ENCODE measurements around the gene FAM32A.
A peak's percentile ranks its signal among the peaks of the same experiment; 100 is the strongest.
"Not testable (repeated sequence)": the region's sequence is repeated elsewhere in the genome, so short reads cannot be mapped to it uniquely, and the experiment has no call there.

FAM32A gene

GRCh38 chr19:16164222-16164890, 20.9 kb upstream of the FAM32A start:
- DNase-seq (ENCODE audit: low read depth in 3 of 3), result no peak

- no peak for DNase-seq (ENCODE audit: low read depth in 3 of 3)
Measured at GRCh38 chr19:16166417-16166816, 18.8 kb upstream of the FAM32A start.

DNA sequence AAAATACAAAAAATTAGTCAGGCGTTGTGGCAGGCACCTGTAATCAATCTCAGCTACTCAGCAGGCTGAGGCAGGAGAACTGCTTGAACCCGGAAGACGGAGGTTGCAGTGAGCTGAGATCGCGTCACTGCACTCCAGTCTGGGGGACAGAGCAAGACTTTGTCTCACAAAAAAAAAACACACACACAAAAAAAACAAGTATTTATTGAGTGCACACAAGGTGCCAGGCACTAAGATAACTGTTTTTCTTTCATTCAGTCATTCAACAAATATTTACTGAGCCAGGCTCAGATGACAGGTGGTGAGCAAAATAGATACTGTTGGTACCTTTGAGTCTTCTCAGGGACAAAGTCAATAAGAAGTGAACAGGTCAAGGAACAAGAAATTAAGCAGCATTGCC, 18.2 kb upstream of the FAM32A start:
- DNase-seq (ENCODE audit: low read depth in 3 of 3), result no peak

DNA sequence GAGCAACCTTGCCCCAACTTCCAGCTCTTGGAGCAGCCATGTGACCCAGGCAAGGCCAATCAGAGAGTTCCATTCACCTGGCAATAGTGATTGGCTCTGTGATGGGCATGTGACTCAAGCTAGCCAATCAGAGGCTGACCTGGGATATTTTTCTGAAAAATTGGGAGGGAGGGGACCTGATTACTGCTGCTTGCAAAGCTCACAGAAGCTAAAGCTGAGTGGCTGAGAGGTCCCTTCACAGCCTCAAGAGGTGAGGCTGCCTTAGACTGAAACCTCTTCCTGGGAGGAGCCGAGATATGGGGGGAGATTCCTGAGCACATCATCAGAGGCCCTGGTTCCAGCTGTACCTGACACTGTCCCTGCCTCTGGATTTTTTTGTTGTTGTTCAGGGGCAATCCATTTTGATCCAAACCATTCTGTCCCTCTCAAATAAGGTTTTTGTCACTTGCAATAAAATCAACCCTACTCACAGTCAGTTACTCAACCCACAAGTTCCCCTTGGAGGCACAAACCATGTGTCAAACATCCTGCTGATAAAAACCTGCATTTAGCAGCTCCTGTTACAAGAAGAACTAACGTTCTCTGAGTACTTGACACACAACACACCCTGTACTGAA, 16.6 kb upstream of the FAM32A start:
- DNase-seq (ENCODE audit: low read depth in 3 of 3), result no peak

GRCh38 chr19:16170134-16170533, 15.1 kb upstream of the FAM32A start:
- no peak for DNase-seq (ENCODE audit: low read depth in 3 of 3)

- no peak for DNase-seq (ENCODE audit: low read depth in 3 of 3)
Measured at GRCh38 chr19:16175954-16176353, 9.3 kb upstream of the FAM32A start.

- DNase-seq (ENCODE audit: low read depth in 3 of 3), result not testable (repeated sequence)
Measured at GRCh38 chr19:16178866-16179265, 6.3 kb upstream of the FAM32A start.

DNA sequence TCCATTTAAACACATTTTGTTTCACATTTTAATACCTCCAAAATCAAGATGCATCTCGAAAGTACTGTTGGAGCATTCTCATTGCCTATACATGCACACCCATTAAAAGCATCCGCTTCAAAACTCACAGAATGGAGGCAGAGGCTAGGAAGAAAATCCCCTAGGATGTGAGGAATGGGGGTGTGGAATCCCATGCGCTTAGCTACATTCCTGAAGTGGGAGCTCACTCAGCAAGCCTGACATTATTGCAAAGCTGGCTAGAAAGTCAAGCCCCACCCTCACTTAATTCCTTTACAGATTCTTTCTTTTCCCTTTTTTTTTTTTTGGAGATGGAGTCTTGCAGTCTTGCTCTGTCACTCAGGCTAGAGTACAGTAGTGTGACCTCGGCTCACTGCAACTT, 4.6 kb upstream of the FAM32A start:
- no peak for DNase-seq (ENCODE audit: low read depth in 3 of 3)

- DNase-seq (ENCODE audit: low read depth in 3 of 3), result no peak
Measured at GRCh38 chr19:16184665-16185122, 516 bp upstream of the FAM32A start.

DNA sequence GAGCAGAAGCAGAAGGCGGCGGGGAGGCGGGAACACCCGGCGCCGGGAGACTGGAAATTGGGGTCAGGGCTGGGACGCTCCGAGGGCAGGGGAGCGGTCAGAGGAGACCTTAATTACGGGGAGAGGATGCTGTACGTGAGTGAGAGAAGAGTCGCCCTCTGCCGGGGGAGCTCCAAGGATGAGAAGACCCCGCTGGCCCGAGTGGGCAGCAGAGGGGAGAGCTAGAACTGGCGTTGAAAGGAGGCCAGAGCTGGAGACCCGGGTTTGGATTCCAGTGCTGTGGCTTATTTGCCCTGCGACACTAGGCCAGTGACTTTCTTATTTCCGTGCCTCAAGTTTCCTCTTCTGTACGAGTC, 536 bp downstream of the FAM32A start:
- DNase-seq (ENCODE audit: low read depth in 3 of 3), result peak in 1 of 3 experiments; percentile 43

GRCh38 chr19:16188521-16188920, 3.3 kb downstream of the FAM32A start:
- DNase-seq (ENCODE audit: low read depth in 3 of 3), result no peak

DNA sequence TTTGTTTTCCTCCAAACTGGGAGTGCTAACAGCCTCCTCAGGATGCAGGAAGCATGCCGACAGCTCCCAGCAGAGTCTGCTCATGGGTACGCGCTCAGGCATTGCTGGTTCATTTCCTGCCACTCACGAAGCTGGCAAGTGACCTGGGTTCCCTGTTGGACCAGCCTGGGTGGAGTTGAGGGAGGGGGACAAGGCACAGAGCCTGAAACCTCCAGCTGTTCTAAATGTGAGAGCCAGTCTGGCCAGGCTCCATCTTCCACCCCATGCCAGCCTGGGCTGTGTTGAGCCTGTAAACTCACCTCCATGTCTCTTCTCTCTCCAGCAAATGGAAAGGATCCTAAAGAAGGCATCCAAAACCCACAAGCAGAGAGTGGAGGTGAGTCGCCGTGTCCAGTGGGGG, 5.0 kb downstream of the FAM32A start:
- DNase-seq (ENCODE audit: low read depth in 3 of 3), result no peak

GRCh38 chr19:16190736-16191135, 5.5 kb downstream of the FAM32A start:
- DNase-seq (ENCODE audit: low read depth in 3 of 3), result no peak

DNA sequence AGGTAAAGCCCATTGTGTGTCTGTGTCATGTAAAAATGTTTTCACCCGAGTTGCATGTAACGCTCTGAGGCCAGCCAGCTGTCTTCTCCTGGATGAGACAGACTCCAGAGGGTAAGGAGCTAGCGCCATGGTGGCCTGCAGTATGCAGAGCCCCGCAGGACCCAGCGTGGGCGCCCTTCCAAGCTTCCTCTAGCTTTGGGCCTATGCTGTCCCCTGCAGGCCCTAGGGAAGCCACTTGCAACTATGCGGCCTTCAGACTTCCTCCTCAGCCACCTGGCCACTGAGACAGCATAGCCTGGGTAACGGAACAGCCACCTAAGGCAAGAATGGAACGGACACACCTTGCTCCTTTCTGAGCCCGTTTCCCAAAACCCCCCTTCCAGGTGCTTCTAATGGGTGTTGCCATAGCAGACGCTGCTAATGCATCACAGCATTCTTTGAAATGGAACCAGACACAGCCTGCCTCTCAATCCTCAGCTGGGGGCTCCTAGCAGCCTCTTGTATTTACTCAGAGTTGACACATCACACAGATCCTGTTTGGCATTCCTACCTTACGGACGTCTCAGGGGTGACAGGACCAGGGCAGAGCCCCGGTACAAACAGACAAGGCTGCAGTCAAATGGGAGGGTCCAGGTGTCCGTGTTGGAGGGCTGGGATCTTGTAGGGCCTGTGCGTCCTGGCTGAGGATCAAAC, 6.2 kb downstream of the FAM32A start:
- no peak for DNase-seq (ENCODE audit: low read depth in 3 of 3)

GRCh38 chr19:16193466-16193865, 8.3 kb downstream of the FAM32A start:
- DNase-seq (ENCODE audit: low read depth in 3 of 3), result no peak

DNA sequence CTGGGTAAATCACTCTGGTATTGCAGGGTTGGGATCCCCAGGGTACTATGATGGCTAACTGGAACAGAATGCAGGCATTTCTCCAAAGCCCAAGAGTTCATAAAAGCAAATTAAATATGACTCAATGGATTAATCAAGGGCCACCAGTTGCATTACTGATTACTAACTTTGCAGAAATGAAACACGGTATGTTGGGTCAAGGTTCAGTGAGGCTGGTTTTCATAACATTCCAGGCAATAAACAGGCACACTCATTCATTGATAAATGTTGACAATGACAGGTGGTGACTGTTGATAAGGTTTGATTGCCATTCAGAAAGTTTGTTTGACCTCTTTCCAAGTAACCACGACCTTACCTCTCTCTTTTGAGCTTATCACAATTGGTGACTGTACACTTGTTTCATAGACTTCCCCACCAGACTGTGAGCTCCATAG, 12.0 kb downstream of the FAM32A start:
- no peak for DNase-seq (ENCODE audit: low read depth in 3 of 3)

DNA sequence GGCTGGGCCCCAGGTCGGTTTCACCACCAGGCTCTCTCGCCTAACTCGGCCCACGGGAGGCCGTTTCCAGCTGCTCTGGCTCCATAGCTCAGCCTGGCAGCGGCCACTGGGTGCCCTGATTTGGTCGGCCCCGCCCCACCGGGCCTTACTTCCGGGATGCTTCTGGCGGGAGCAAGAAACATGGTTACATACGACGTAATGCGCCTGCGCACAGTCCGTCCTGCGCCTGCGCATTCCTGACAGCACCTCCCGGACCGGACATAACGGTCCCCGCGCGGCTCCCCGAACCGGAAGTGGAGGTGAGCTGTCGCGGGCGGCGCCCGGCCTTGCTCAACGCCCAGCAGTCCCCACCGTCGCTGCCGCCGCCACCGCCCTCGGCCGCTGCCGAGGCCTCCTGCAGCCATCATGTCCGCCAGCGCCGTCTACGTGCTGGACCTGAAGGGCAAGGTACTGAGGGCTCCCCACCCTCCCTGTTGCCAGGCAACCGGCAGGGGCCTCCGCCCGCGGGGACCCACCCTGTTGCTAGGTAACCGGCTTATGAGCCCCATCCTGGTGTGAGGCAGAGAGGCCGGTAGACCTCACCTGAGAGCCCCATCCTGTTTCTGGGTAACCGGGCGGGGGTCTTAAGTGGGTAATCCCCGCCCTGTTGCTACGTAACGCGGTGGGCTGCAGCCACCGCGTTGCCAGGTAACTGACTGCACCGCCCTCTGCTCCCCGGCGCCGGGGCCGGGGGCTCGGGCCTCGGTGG, 12.6 kb downstream of the FAM32A start, which contains the start of gene AP1M1:
Gene AP1M1, plus strand, starts transcription at position 290 of the 748 bp plus-strand sequence. Its CDS starts 116 bp downstream, at position 406.
- DNase-seq (ENCODE audit: low read depth in 3 of 3), result peak; percentile 96 to 99 (median 98)

- no peak for DNase-seq (ENCODE audit: low read depth in 3 of 3)
Measured at GRCh38 chr19:16198370-16198651, 13.1 kb downstream of the FAM32A start.

- DNase-seq (ENCODE audit: low read depth in 3 of 3), result no peak
Measured at GRCh38 chr19:16199275-16199932, 14.2 kb downstream of the FAM32A start.

GRCh38 chr19:16200038-16201010, 15.1 kb downstream of the FAM32A start:
- no peak for DNase-seq (ENCODE audit: low read depth in 3 of 3)

- DNase-seq (ENCODE audit: low read depth in 3 of 3), result no peak
Measured at GRCh38 chr19:16201011-16201391, 15.8 kb downstream of the FAM32A start.

Data from stimulated activated CD4-positive, alpha-beta T cell treated with anti-CD3 and anti-CD28 coated beads, TNF-alpha, amount 100 ng/mL, for 24 hours (primary cell).